Measurements from ENCODE around the gene TMEM59L.

Gene TMEM59L

DNA sequence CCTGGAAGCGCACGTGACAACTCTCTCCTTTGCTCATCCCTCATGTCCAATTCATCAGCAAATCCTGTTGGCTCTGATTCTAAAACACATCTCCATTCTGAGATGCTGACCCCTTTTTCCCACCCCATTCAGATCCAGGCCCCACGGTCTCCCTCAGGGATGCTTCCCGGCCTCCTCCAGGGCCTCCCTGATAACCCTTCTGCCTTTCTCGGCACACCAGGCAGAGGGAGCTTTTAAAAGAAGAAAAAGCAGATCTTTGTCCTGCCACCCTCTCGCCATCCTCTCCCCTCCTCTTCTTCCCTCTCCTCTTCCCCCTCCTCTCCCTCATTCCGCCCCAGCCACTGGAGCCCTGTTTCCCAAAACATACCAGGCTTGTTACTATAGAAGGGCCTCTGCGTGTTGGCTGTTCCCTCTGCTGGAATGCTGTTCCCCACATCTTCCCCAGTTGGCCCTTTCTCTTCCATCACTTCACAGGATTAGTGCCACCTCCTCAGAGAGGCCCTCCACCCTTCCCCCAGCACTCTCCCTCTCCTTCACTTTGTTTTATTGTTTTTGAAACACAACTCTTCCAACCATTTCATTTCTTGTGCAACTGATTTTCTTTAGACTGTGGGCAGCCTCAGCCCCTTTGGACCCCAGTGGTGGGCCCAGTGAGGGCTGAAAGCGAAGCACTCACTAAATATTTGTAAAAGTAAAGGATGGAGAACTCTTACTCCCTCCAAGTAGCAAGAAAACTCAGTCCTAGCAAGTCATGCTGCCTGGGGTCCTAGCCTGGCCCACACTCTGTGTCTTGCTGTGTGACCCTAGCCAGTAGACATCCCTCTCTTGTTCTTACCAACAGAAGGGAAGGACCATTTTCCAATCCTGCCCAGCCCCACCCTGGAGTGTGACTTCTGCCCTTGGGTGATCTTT is 3.6 kb upstream of the TMEM59L start:
- DNase-seq (ENCODE audit: low spot score), result no peak

GRCh38 chr19:18609717-18610051 is 3.0 kb upstream of the TMEM59L start:
- no peak for DNase-seq (ENCODE audit: low spot score)

DNA sequence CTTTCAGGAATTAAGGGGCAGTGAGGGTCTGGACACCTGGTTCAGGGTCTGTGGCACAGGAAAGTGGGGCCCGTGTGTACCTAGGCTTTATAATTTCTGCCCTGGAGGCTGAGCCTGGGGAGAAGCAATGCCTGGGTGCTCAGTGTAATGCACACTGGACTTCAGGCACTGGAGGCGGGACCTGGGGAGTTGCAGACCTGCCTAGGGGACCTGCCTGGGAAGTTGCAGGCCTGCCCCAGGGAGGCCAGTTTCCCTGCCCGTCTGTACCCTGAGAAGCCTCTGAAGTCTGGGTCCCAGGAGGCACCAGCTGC is 2.5 kb upstream of the TMEM59L start:
- DNase-seq (ENCODE audit: low spot score), result no peak

- no peak for DNase-seq (ENCODE audit: low spot score)
Measured at GRCh38 chr19:18610556-18611326, 1.9 kb upstream of the TMEM59L start.

DNA sequence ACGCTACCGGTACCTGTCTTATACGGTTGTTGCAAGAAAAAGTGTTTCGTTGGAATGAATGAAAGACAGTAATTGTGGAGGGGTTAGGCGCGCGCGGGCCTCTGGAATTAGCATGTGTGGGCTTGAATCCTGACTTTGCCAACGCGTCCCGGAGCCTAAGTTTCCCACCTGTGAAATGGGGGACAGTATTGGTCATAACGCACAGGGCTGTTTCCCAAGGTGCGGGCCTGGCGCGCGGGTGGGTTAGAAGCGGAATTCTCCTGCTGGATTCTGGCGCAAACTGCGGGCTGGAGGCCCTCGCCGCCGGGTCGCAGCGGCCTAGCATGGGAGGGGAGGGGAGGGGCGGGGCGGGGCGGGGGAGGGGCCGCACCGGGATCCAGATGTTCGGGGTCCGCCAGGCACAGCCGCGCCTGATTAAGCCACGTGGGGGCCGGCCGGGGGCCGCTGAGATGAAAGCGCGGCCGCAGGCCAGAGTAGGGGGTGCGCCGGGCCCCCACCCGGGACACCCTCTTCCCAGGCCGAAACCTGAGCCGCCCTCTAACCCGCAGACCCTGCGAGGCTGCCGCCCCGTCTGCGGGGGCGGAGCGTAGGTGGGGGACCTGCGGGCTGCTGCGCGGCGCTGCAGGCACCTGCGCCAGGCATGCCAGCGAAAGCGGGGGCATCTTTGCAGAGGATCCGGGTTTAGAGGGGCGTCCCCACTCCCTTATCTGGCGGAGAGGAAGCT is 1.2 kb upstream of the TMEM59L start:
- DNase-seq (ENCODE audit: low spot score), result no peak

GRCh38 chr19:18612051-18612771 is 459 bp upstream of the TMEM59L start:
- no peak for DNase-seq (ENCODE audit: low spot score)

DNA sequence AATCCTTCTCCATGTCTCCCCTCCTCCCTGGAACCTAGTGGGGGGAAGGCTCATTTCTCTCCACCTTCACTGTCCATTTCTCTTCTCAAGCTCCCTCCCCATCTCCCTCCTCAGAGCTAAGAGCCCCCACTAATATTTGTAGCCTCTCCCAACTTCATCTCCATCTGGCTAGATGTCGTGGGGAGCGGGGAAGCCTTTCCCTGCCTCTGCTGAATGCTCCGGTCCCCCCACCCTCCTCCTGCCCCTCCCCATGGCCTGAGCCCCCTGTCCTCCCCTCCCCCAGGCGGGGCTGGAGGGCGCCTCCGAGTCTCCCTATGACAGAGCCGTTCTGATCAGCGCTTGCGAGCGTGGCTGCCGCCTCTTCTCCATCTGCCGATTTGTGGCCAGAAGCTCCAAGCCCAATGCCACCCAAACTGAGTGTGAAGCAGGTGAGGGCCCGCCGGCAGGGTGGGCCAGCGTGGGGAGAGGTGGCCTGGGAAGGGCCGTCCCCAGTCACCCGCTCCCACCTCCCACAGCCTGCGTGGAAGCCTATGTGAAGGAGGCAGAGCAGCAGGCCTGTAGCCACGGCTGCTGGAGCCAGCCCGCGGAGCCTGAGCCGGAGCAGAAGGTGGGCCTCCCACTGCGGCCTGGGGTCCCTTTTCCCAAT is 1.0 kb downstream of the TMEM59L start:
- DNase-seq (ENCODE audit: low spot score), result no peak

DNA sequence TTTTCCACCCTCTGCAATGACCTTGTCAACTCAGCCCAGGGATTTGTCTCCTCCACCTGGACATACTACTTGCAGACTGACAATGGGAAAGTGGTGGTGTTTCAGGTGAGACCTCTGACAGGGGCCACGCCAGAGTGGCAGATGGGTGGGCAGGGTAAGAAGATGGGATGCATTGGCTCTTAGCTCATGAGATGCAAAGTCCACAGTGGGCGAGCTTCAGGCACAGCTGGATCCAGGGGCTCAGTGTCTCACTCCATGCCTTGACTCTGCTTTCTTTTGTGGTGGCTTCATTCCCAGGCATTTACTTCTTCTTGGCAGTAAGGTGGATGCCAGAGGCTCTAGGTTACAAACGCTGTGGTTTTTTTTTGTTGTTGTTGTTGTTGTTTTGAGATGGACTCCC is 3.4 kb downstream of the TMEM59L start:
- DNase-seq (ENCODE audit: low spot score), result no peak

DNA sequence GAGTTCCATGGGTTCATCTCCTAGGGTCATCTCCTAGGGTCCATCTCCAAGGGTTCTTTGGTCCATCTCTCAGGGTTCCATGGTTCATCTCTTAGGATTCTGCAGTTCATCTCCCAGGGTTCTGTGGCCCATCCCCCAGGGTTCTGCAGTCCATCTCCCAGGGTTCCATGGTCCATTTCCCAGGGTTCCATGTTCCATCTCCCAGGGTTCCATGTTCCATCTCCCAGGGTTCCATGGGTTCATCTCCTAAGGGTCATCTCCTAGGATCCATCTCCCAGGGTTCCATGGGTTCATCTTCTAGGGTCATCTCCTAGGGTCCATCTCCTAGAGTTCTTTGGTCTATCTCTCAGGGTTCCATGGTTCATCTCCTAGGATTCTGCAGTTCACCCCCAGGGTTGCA is 4.9 kb downstream of the TMEM59L start:
- no peak for DNase-seq (ENCODE audit: low spot score)

DNA sequence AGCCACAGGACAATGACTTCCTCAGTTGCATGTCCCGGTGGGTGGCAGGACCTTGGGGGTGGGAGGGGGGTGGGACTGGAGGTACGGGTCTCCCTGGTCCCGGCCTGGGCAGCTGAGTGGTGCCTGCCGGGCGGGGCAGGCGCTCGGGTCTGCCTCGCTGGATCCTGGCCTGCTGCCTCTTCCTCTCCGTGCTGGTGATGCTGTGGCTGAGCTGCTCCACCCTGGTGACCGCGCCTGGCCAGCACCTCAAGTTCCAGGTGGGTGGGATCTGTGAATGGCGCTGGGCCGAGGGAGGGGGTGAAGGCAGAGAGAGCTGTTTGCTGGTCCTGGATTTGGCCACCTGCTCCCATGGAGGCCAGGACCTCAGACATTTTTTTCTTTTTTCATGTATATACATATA is 5.6 kb downstream of the TMEM59L start:
- no peak for DNase-seq (ENCODE audit: low spot score)

- DNase-seq (ENCODE audit: low spot score), result no peak
Measured at GRCh38 chr19:18620311-18620710, 7.6 kb downstream of the TMEM59L start.

GRCh38 chr19:18620902-18621301 is 8.2 kb downstream of the TMEM59L start:
- no peak for DNase-seq (ENCODE audit: low spot score)

DNA sequence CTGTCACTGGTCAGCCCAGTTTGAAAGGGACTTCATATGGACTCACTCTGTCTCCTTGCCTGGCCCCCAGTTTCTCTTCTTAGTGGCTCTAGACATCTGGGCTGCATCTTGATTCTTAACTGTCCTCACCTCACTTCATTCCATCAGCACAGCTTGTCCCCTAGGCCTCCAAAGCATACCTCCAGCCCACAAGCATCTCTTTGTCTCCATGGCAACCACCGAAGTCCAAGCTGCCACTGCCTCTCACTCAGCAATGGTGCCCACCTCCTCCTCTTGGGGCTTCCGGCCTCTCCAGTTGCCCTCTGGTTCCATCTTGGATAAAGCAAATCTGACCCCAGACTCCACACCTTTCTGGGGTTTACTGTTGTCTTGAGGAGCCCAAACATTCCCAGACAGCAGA is 14.2 kb downstream of the TMEM59L start:
- DNase-seq (ENCODE audit: low spot score), result no peak

DNA sequence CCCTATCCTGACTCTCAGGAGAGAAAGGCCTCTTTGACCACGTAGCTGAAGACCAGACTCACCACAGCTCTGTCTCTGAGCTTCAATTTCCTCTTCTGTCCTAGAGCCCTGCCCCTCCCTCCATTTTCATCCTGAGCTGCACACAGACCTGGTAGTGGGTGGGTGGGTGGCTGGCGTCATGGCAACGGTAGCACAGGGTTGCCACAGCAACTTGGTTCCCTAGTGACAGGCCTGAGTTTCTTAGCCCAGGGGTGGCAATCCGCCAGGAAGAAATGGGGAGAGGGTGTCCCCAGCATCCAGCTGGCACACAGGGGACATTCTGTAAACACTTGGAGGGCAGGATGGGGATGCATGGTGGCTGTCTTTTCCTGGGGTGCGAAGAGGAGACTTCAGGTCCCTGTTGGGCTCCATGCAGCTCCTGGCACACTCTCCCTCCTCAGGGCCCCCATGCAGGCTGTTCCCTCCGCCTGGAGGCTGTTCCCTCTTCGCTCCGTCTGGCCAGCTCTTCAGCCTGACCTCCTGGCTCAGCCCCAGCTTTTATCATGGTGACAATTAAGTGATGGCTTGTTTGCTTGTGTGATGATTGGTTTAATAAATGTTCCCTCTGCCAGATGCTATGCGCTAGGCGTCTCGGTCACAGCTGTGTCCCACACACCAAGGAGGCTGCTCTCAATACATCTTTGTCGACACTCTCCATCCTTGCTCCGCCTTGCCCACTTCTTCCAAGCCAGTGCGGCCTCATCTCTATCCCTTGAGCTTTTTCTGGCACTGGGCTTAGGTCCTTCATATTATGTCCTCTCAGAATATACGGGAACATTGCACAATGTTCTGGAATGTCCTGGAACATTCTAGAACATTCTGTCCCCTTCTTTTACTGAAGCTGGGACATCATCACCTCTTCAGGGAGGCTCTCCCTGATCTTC is 16.8 kb downstream of the TMEM59L start:
- DNase-seq (ENCODE audit: low spot score), result peak; percentile 36

DNA sequence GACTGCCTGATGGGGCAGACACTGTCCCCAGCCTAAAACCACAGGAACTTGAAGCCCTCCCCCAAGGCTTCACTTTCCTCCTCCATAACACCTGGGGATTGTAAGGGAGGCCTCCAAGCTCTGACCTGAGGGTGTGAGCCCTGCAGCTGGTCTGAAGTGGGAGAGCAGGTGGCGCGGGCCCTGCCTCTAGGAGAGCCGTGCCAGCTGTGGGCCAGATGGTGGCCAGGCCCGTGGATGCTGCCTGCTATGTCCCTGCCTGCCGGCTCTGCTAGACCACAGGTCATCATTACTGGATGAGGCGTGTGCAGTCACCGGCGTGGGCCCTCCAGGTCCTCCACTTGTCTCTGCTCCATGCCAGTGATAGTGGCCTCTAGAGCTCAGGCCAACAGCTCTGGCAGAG is 20.7 kb downstream of the TMEM59L start:
- no peak for DNase-seq (ENCODE audit: low spot score)

GRCh38 chr19:18634612-18635297 is 22.1 kb downstream of the TMEM59L start:
- no peak for DNase-seq (ENCODE audit: low spot score)

DNA sequence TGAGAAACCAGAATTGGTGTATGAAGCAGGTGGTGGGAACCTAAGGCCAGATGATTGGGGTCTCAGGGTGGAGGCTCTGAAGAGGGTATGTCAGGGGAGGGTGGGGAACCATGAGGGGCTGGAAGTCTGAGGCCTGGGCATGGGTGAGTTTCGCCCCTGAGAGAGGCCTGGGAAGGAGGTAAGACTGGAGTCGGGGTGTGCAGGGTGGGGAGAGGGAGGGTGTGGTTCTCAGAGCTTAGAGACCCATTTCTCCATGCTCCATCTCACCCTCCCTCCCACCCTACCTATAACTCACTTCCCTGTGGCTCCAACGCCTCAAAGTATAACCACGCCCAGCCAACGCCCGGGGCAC is 23.1 kb downstream of the TMEM59L start:
- DNase-seq (ENCODE audit: low spot score), result no peak

DNA sequence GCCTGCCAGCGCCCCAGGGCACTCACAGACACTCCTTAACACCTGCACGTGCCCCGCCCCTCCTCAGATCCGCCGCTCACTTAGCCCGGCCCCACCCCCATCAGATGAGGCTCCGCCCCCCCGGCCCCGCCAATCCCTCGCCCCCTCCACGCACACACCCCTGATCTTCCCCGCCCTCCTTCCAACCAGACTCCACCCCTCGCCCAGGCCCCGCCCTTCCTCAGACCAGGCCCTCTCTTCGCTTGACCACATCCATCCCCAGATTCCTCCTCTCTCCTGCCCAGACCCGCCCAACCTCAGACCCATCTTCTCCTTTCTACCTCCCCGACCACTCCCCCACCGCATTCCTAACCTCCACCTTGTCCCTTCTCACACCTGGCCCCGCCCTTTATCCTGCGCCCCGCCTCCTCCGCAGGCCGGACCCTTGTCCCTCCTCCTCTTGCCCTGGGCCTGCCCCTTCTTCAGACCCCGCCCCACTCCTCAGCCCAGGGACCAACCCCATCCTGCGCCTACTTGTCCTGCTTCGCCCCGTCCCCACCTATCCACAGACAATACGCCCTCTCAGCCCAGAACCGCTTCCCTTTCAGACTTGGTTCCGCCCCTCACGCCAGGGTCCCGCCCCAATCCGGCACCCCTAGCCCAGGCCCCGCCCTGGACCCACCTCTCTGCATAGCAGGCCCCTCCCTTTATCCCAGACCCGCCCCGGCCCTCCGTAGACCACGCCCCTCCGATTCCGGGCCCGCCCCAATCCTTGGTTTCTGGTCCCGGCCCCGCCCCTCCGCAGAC is 23.7 kb downstream of the TMEM59L start:
- peak; percentile 90 for DNase-seq (ENCODE audit: low spot score)

GRCh38 chr19:18636969-18637629 is 24.4 kb downstream of the TMEM59L start, which contains the start of gene KLHL26:
Gene KLHL26 (plus strand): TSS chr19:18637028. CDS start chr19:18637055, 27 bp downstream.
- no peak for DNase-seq (ENCODE audit: low spot score)
